Epidermal melanocyte (primary cell): ENCODE data around the gene ABCC1.

Experiments
- DNase-seq: peaks from one replicate; pipeline ENCODE4 v3.0.0; 2011; ENCODE audit warnings: low spot score; ENCODE audit not compliant: insufficient read length

The ABCC1 gene

GRCh38 chr16:15990902-15991301, 41.5 kb downstream of the ABCC1 start:
- no peak for DNase-seq

- DNase-seq, result no peak
Observed at GRCh38 chr16:15993128-15993527, 43.7 kb downstream of the ABCC1 start.

GRCh38 chr16:15993541-15993940, 44.1 kb downstream of the ABCC1 start:
- no peak for DNase-seq

- DNase-seq, result no peak
Observed at GRCh38 chr16:15993946-15994665, 44.7 kb downstream of the ABCC1 start.

- peak; percentile 40 for DNase-seq
Observed at GRCh38 chr16:15996432-15997109, 47.2 kb downstream of the ABCC1 start.

- no peak for DNase-seq
Observed at GRCh38 chr16:16000685-16001084, 51.3 kb downstream of the ABCC1 start.

- no peak for DNase-seq
Observed at GRCh38 chr16:16001596-16002255, 52.3 kb downstream of the ABCC1 start.

- DNase-seq, result no peak
Observed at GRCh38 chr16:16003719-16004313, 54.4 kb downstream of the ABCC1 start.

GRCh38 chr16:16004314-16004749, 54.9 kb downstream of the ABCC1 start:
- no peak for DNase-seq

GRCh38 chr16:16005721-16006120, 56.3 kb downstream of the ABCC1 start:
- DNase-seq, result no peak

GRCh38 chr16:16006650-16007049, 57.2 kb downstream of the ABCC1 start:
- DNase-seq, result no peak

GRCh38 chr16:16007743-16008111, 58.3 kb downstream of the ABCC1 start:
- DNase-seq, result no peak

GRCh38 chr16:16008666-16009065, 59.2 kb downstream of the ABCC1 start:
- no peak for DNase-seq

GRCh38 chr16:16009401-16009800, 60.0 kb downstream of the ABCC1 start:
- no peak for DNase-seq

GRCh38 chr16:16010194-16010593, 60.8 kb downstream of the ABCC1 start:
- DNase-seq, result no peak

- DNase-seq, result no peak
Observed at GRCh38 chr16:16012144-16012543, 62.7 kb downstream of the ABCC1 start.

GRCh38 chr16:16013812-16014211, 64.4 kb downstream of the ABCC1 start:
- DNase-seq, result no peak

- no peak for DNase-seq
Observed at GRCh38 chr16:16014329-16015224, 65.2 kb downstream of the ABCC1 start.

GRCh38 chr16:16015849-16016248, 66.4 kb downstream of the ABCC1 start:
- DNase-seq, result no peak

- no peak for DNase-seq
Observed at GRCh38 chr16:16016388-16016964, 67.1 kb downstream of the ABCC1 start.

GRCh38 chr16:16017812-16018211, 68.4 kb downstream of the ABCC1 start:
- no peak for DNase-seq
